Loucy (cell line): ENCODE measurements around the gene KCNQ5.

Experiments used
- H2AFZ ChIP-seq: fragments of 200-600 bp; sonication (generic); 2 replicates; pipeline ENCODE4 v1.6.0; 2016; ENCODE audit warnings: antibody characterized with exemption, mild to moderate bottlenecking, low read length, moderate library complexity
- H3F3A ChIP-seq: fragments of 200-600 bp; 2 replicates; pipeline ENCODE4 v1.6.0; 2016; ENCODE audit warnings: antibody characterized with exemption, low read depth, mild to moderate bottlenecking
- H3K27me3 ChIP-seq: fragments of 200-600 bp; sonication (generic); 2 replicates; pipeline ENCODE4 v1.6.1; 2014; ENCODE audit warnings: low read length, mild to moderate bottlenecking; ENCODE audit not compliant: insufficient read depth, poor library complexity, severe bottlenecking
- H3K36me3 ChIP-seq: fragments of 200-600 bp; sonication (generic); 2 replicates; pipeline ENCODE4 v1.6.1; 2016; ENCODE audit warnings: low read length; ENCODE audit not compliant: insufficient read depth
- H3K4me1 ChIP-seq: fragments of 200-600 bp; sonication (generic); 2 replicates; pipeline ENCODE4 v1.5.1; 2014; ENCODE audit warnings: low read length, mild to moderate bottlenecking; ENCODE audit not compliant: insufficient read depth, poor library complexity, severe bottlenecking
- H3K4me2 ChIP-seq: fragments of 200-600 bp; sonication (generic); 2 replicates; pipeline ENCODE4 v1.6.0; 2014; ENCODE audit warnings: antibody characterized with exemption, low read length, low read depth, mild to moderate bottlenecking; ENCODE audit not compliant: poor library complexity, severe bottlenecking
- H3K4me3 ChIP-seq: fragments of 200-600 bp; sonication (generic); 2 replicates; pipeline ENCODE4 v1.5.1; 2014; ENCODE audit warnings: low read length, mild to moderate bottlenecking, mixed read lengths; ENCODE audit not compliant: poor library complexity, severe bottlenecking
- H3K79me2 ChIP-seq: fragments of 200-600 bp; sonication (generic); 2 replicates; pipeline ENCODE4 v1.6.1; 2014; ENCODE audit warnings: low read length; ENCODE audit not compliant: insufficient read depth
- H3K9ac ChIP-seq: fragments of 200-600 bp; sonication (generic); 2 replicates; pipeline ENCODE4 v1.6.0; 2014; ENCODE audit warnings: mild to moderate bottlenecking, low read depth, low read length, moderate library complexity; ENCODE audit not compliant: poor library complexity, severe bottlenecking
- H3K9me2 ChIP-seq: fragments of 200-600 bp; sonication (generic); replicated peaks from 2 replicates; pipeline ENCODE4 v1.6.1; 2016; ENCODE audit warnings: low read depth, low read length, mixed read lengths
- H3K9me3 ChIP-seq: fragments of 200-600 bp; sonication (generic); 2 replicates; pipeline ENCODE4 v1.6.1; 2014; ENCODE audit warnings: mild to moderate bottlenecking, antibody characterized with exemption, low read length, low read depth; ENCODE audit not compliant: insufficient read depth
- H4K20me1 ChIP-seq: fragments of 200-600 bp; sonication (generic); 2 replicates; pipeline ENCODE4 v1.6.0; 2014; ENCODE audit warnings: antibody characterized with exemption, low read length, mild to moderate bottlenecking; ENCODE audit not compliant: insufficient read depth, poor library complexity, severe bottlenecking
- EZH2phosphoT487 ChIP-seq: fragments of 200-600 bp; IDR thresholded peaks from 2 replicates; pipeline ENCODE4 v1.6.1; 2018; ENCODE audit warnings: antibody characterized with exemption, mild to moderate bottlenecking, moderate library complexity, borderline replicate concordance
- TF ChIP-seq, protein P1 (sequence below): fragments of 200-600 bp; sonication (generic); conservative IDR thresholded peaks from 2 replicates; pipeline ENCODE4 v1.5.1; 2014; ENCODE audit warnings: mild to moderate bottlenecking, antibody characterized with exemption, low read length

The KCNQ5 gene

DNA sequence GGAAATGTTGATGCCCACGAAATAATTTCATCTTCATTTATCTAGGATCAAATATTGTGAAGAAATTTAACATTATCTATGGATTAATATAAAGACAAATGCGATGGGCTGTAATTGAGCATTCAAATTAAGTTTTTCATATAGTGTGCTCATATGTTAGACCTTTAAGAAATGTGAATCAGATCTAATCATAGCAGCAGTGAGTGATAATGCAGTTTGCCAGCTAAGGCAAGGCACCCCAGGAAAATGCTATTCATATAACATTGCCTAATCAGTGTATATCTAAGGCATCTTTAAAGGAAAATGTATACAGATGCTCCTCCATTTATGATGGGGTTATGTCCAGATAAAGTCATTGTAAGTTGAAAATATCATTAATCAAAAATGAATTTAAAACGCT, 135.2 kb downstream of the KCNQ5 start:
- Histone ChIP-seq H2AFZ (no peak overlapping the region), H3K27me3 (no peaks in the 10 kb centered on the region), H3K79me2 (no peaks in the 10 kb centered on the region), H3K9me3 (no peaks in the 10 kb centered on the region), H3K9me2 (no peaks in the 10 kb centered on the region), H3F3A (no peaks in the 10 kb centered on the region), H3K4me1 (no peaks in the 10 kb centered on the region), H3K9ac (no peak overlapping the region), H3K4me2 (no peak overlapping the region), H3K4me3 (no peak overlapping the region), H4K20me1 (no peaks in the 10 kb centered on the region), H3K36me3 (no peaks in the 10 kb centered on the region)
- TF ChIP-seq, protein P1, sequence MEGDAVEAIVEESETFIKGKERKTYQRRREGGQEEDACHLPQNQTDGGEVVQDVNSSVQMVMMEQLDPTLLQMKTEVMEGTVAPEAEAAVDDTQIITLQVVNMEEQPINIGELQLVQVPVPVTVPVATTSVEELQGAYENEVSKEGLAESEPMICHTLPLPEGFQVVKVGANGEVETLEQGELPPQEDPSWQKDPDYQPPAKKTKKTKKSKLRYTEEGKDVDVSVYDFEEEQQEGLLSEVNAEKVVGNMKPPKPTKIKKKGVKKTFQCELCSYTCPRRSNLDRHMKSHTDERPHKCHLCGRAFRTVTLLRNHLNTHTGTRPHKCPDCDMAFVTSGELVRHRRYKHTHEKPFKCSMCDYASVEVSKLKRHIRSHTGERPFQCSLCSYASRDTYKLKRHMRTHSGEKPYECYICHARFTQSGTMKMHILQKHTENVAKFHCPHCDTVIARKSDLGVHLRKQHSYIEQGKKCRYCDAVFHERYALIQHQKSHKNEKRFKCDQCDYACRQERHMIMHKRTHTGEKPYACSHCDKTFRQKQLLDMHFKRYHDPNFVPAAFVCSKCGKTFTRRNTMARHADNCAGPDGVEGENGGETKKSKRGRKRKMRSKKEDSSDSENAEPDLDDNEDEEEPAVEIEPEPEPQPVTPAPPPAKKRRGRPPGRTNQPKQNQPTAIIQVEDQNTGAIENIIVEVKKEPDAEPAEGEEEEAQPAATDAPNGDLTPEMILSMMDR = no peak
- no peak for TF ChIP-seq EZH2phosphoT487

GRCh38 chr6:72757926-72758325, 136.1 kb downstream of the KCNQ5 start:
- Histone ChIP-seq H3K4me1 (no peaks in the 10 kb centered on the region), H3K36me3 (no peaks in the 10 kb centered on the region), H3K9ac (no peak overlapping the region), H3K79me2 (no peaks in the 10 kb centered on the region), H3K4me2 (no peak overlapping the region), H3K9me2 (no peaks in the 10 kb centered on the region), H3F3A (no peaks in the 10 kb centered on the region), H3K27me3 (no peaks in the 10 kb centered on the region), H3K4me3 (no peak overlapping the region), H2AFZ (no peak overlapping the region), H4K20me1 (no peaks in the 10 kb centered on the region), H3K9me3 (no peaks in the 10 kb centered on the region)
- TF ChIP-seq, protein P1 = no peak
- TF ChIP-seq EZH2phosphoT487 = no peak

DNA sequence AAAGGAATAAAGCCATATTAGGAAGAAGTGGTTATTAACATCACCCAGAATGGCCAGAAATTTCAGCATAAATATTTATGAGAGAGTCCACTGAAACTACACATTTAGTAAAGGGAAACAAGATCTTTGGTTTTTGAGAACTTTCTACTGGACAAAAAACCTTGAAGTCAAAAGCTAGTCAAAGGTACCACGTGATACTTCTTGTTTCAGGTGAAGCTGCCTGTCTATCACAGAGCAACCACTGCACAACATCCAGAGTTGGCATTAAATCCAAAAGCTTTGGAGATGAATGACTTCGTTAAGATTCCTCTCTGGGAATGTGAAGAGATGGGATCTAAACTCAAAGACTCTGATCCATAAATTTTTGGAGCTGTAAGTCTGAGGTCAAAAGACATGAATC, 137.0 kb downstream of the KCNQ5 start:
- Histone ChIP-seq H3K9me3 (no peaks in the 10 kb centered on the region), H3K79me2 (no peaks in the 10 kb centered on the region), H3K27me3 (no peaks in the 10 kb centered on the region), H4K20me1 (no peaks in the 10 kb centered on the region), H3K9me2 (no peaks in the 10 kb centered on the region), H3K4me2 (no peak overlapping the region), H3K4me1 (no peaks in the 10 kb centered on the region), H3K9ac (no peak overlapping the region), H3K36me3 (no peaks in the 10 kb centered on the region), H3F3A (no peaks in the 10 kb centered on the region), H2AFZ (no peak overlapping the region), H3K4me3 (no peak overlapping the region)
- TF ChIP-seq EZH2phosphoT487 = no peak
- TF ChIP-seq, protein P1 = no peak
